Measurements from ENCODE around the gene CXCL17.

CXCL17 gene

GRCh38 chr19:42479736-42480135 is 37.0 kb upstream of the CXCL17 start:
- no peak for TF ChIP-seq CTCF (IDR thresholded peaks at IDR 0.05; ENCODE audit: low read depth, low read length, missing control alignments)
- DNase-seq (ENCODE audit: extremely low read depth, low read depth): no peak
- no peak overlapping the region for H3K4me3 ChIP-seq (replicated peaks; ENCODE audit: low read depth, low read length)

- H3K4me3 ChIP-seq (replicated peaks; ENCODE audit: low read depth, low read length): no peak overlapping the region
- no peak for TF ChIP-seq CTCF (IDR thresholded peaks at IDR 0.05; ENCODE audit: low read depth, low read length, missing control alignments)
- DNase-seq (ENCODE audit: extremely low read depth, low read depth): no peak
Measured at GRCh38 chr19:42478765-42479311, 36.1 kb upstream of the CXCL17 start.

DNA sequence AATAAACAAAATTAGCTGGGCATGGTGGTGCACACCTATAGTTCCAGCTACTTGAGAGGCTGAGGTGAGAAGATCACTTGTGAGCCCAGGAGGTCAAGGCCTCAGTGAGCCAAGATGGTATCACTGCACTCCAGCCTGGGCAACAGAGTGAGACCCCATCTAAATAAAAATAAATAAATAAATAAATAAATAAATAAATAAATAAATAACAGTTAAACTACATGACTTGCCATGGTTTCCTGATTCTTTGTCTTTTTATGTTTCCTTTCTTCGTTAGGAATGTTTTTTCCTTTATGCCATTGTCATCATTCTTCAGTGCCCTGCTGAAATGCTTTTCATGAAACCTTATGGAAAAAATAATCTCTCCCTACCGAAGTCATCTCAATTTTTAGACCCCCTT is 35.2 kb upstream of the CXCL17 start:
- no peak overlapping the region for H3K4me3 ChIP-seq (replicated peaks; ENCODE audit: low read depth, low read length)
- no peak for TF ChIP-seq CTCF (IDR thresholded peaks at IDR 0.05; ENCODE audit: low read depth, low read length, missing control alignments)
- no peak for DNase-seq (ENCODE audit: extremely low read depth, low read depth)

- TF ChIP-seq CTCF (IDR thresholded peaks at IDR 0.05; ENCODE audit: low read depth, low read length, missing control alignments): no peak
- no peak for DNase-seq (ENCODE audit: extremely low read depth, low read depth)
- no peak overlapping the region for H3K4me3 ChIP-seq (replicated peaks; ENCODE audit: low read depth, low read length)
Measured at GRCh38 chr19:42477117-42477516, 34.4 kb upstream of the CXCL17 start.

GRCh38 chr19:42475366-42475765 is 32.6 kb upstream of the CXCL17 start:
- H3K4me3 ChIP-seq (replicated peaks; ENCODE audit: low read depth, low read length): no peak overlapping the region
- no peak for TF ChIP-seq CTCF (IDR thresholded peaks at IDR 0.05; ENCODE audit: low read depth, low read length, missing control alignments)
- DNase-seq (ENCODE audit: extremely low read depth, low read depth): no peak

DNA sequence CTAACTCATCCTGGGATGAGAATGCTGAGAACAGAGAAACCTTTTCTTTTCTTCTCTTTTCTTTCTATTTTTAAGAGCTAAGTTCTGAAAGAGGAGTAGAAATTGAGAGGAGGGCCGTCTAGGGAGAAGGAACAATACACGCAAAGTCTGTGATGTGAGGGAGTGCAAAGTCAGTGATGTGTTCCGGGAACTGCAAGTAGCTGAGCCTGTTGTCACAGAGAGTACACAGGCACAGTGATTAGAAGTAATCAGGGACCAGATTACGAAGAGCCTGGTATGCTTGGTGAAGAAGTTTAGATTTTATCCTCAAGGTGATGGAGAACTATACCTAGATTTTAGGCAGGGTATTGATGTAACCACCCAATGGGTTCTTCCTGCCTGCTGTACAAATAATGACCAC is 32.0 kb upstream of the CXCL17 start:
- no peak for DNase-seq (ENCODE audit: extremely low read depth, low read depth)
- TF ChIP-seq CTCF (IDR thresholded peaks at IDR 0.05; ENCODE audit: low read depth, low read length, missing control alignments): no peak
- no peak overlapping the region for H3K4me3 ChIP-seq (replicated peaks; ENCODE audit: low read depth, low read length)

GRCh38 chr19:42473686-42474085 is 30.9 kb upstream of the CXCL17 start:
- DNase-seq (ENCODE audit: extremely low read depth, low read depth): no peak
- TF ChIP-seq CTCF (IDR thresholded peaks at IDR 0.05; ENCODE audit: low read depth, low read length, missing control alignments): no peak
- no peak overlapping the region for H3K4me3 ChIP-seq (replicated peaks; ENCODE audit: low read depth, low read length)

Measured in HFF-Myc (cell line).